NCI-H2107 treated with DMSO at 0.1 percent for 48 hours (cell line): ENCODE measurements around the gene NOL12.
A peak's percentile ranks its signal among the peaks of the same experiment; 100 is the strongest.
"Not testable (repeated sequence)": the region's sequence is repeated elsewhere in the genome, so short reads cannot be mapped to it uniquely, and the experiment has no call there.

ENCODE experiments used
- DNase-seq: peaks from one replicate; lab custom pipeline; 2025; ENCODE audit not compliant: unreplicated experiment; lab: John Stamatoyannopoulos, UW

Gene NOL12

GRCh38 chr22:37678372-37678771 lies 7.8 kb upstream of the NOL12 start:
- DNase-seq = no peak

GRCh38 chr22:37679670-37680069 lies 6.5 kb upstream of the NOL12 start:
- no peak for DNase-seq

- no peak for DNase-seq
Measured at GRCh38 chr22:37680191-37680851, 5.8 kb upstream of the NOL12 start.

- no peak for DNase-seq
Measured at GRCh38 chr22:37681001-37681424, 5.1 kb upstream of the NOL12 start.

- no peak for DNase-seq
Measured at GRCh38 chr22:37681556-37682049, 4.5 kb upstream of the NOL12 start.

- DNase-seq = no peak
Measured at GRCh38 chr22:37684803-37685615, 1.1 kb upstream of the NOL12 start.

GRCh38 chr22:37690407-37690806 lies 4.3 kb downstream of the NOL12 start:
- DNase-seq = no peak

GRCh38 chr22:37690901-37691504 lies 4.9 kb downstream of the NOL12 start:
- DNase-seq = no peak

GRCh38 chr22:37692627-37693285 lies 6.6 kb downstream of the NOL12 start:
- DNase-seq = no peak

GRCh38 chr22:37694131-37694530 lies 8.0 kb downstream of the NOL12 start:
- not testable (repeated sequence) for DNase-seq

- DNase-seq = not testable (repeated sequence)
Measured at GRCh38 chr22:37696260-37696656, 10.1 kb downstream of the NOL12 start.

GRCh38 chr22:37696657-37697537 lies 10.8 kb downstream of the NOL12 start, which contains the start of gene TRIOBP:
TSS of gene TRIOBP (plus strand) at chr22:37697048. CDS start at chr22:37701366, 4,318 bp downstream.
- peak; percentile 78 for DNase-seq

- DNase-seq = no peak
Measured at GRCh38 chr22:37697538-37697835, 11.3 kb downstream of the NOL12 start.

- no peak for DNase-seq
Measured at GRCh38 chr22:37701141-37701786, 15.1 kb downstream of the NOL12 start.

GRCh38 chr22:37703906-37704305 lies 17.8 kb downstream of the NOL12 start:
- no peak for DNase-seq

GRCh38 chr22:37704645-37705044 lies 18.5 kb downstream of the NOL12 start:
- no peak for DNase-seq

- DNase-seq = no peak
Measured at GRCh38 chr22:37705205-37705604, 19.1 kb downstream of the NOL12 start.

GRCh38 chr22:37708580-37709444 lies 22.7 kb downstream of the NOL12 start:
- peak; percentile 69 for DNase-seq

- peak; percentile 69 for DNase-seq
Measured at GRCh38 chr22:37709445-37709765, 23.3 kb downstream of the NOL12 start.
